Pancreas (tissue), 10 donors: Measurements from ENCODE around the gene USP51. TPM values are rescaled to one million over a fixed set of nuclear protein-coding genes. Genes with fewer than 3 reads are reported as not detected.
A peak's percentile ranks its signal among the peaks of the same experiment; 100 is the strongest.
"Not testable (repeated sequence)": the region's sequence is repeated elsewhere in the genome, so short reads cannot be mapped to it uniquely, and the experiment has no call there.

ENCODE experiments used
- ATAC-seq, 4 donors: fragments of 200-7000 bp; cut with Tn5 transposase; one replicate each; pipeline versions ENCODE4 v1.8.0 to v1.9.1; 2020; ENCODE audit warnings: mild to moderate bottlenecking in 4 of 4, moderate library complexity in 4 of 4
- DNase-seq, 6 donors: peaks; one replicate each; pipeline ENCODE4 v3.0.0-alpha.2; 2020
- FAIRE-seq: peaks from 2 replicates; lab custom pipeline; 2012; peaks lifted over from hg19 to GRCh38; lab: Jason Lieb, UNC
- H3K27ac ChIP-seq, 4 donors: fragments of 200-600 bp; sonication (generic); 1 replicate in 3 of 4; 2 replicates in 1 of 4; pipeline versions ENCODE4 v1.5.0 to v1.8.0; 2020
- H3K27me3 ChIP-seq, 4 donors: fragments of 200-600 bp; one replicate each; pipeline ENCODE4 v1.8.0; 2021
- H3K36me3 ChIP-seq, 3 donors: fragments of 200-600 bp; sonication (generic) in 1 of 3; one replicate each; pipeline versions ENCODE4 v1.5.0 to v1.8.0; 2020 to 2021
- H3K4me1 ChIP-seq, 3 donors: fragments of 200-600 bp; one replicate each; pipeline ENCODE4 v1.8.0; 2021
- H3K4me3 ChIP-seq, 4 donors: fragments of 200-600 bp; sonication (generic) in 2 of 4; one replicate each; pipeline versions ENCODE4 v1.5.0 to v1.8.0; 2020 to 2021
- H3K9me3 ChIP-seq, 4 donors: fragments of 200-600 bp; one replicate each; pipeline ENCODE4 v1.8.0; 2021
- CTCF ChIP-seq, 4 donors: fragments of 200-600 bp; sonication (generic) in 3 of 4; IDR thresholded peaks; one replicate each; pipeline versions ENCODE4 v1.5.0 to v1.8.0; 2021; ENCODE audit warnings: antibody characterized with exemption in 4 of 4
- WGBS, 2 donors: extraction: QIAGEN DNeasy Blood & Tissue Kit; methylation state at CpG; one replicate each; pipeline ENCODE4 v1.1.7; 2013; 5-methylcytosine and 5-hydroxymethylcytosine counted together
- intact Hi-C, 3 donors: fragments of 100-400 bp; cut with DNase I; formaldehyde crosslinking; loops; one replicate each; pipeline versions ENCODE4 v1.11.1 to v1.14.2; 2022
- polyA plus RNA-seq, 2 donors: library from polyadenylated mRNA; stranded (reverse); fragments of 200-250 nt; gene quantifications; one replicate each; pipeline ENCODE4 v1.2.3, GENCODE V29; 2013
- total RNA-seq, 6 donors: library from RNA; stranded (reverse); fragmentation: NEBNext Ultra II Directional in 4 of 6; extraction: Animal tissue kit (Norgen Biotek cat#: 25700) in 4 of 6; gene quantifications; one replicate each; pipeline versions ENCODE4 v1.2.1 to v1.2.4, GENCODE V29; 2021 to 2023
- donor health status: healthy with polysubstance abuse.
- donor health status: DM: no; HTN: no; CAD: no; lungs with moderate emphysema.
- donor health status: DM: no; HTN: no; CAD: no.
- donor health status: control.
- donor health status: control.
- donor health status: Bipolar disorder and iron deficiency.
- donor health status: DM: yes; HTN: yes; CAD: no.
- donor health status: DM: no; HTN: no; CAD: no.
- donor health status: DM: no; HTN: no; CAD: no.
- donor health status: DM: yes; HTN: yes; CAD: no.

The USP51 gene
- total and polyA plus RNA-seq, 8 donors: 0.65 to 2.2 (median 1.3) TPM

DNA sequence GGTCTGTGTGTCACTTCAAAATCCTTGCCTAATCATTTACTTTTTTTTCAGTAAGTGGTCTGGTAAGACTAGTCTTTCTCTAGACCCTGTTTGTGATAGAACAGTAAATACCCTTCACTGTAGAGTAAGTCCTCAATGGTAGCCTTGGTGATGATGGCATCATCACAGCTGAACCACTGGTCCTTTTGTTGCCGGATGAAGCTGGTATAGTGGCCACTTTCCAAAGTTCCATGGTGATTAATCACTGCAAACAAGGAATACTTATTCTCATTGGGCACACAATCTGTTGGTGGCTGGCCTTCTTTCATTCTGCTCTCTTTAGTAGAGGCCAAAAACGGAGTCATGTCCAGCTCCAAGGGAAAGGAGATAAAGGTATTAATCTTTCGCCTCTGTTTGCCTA lies 2.9 kb downstream of the USP51 start:
- ATAC-seq (no peak), FAIRE-seq (no peak), DNase-seq (no peak)
- Histone ChIP-seq H3K36me3 (no peaks in the 10 kb centered on the region), H3K4me3 (no peak overlapping the region), H3K9me3 (no peaks in the 10 kb centered on the region), H3K27me3 (peaks cover 0 to 5% (median 0%) of the 10 kb centered on the region in 4 donors), H3K27ac (no peak overlapping the region), H3K4me1 (no peaks in the 10 kb centered on the region)
- TF ChIP-seq CTCF (IDR thresholded peaks at IDR 0.05): no peak
- WGBS, 2 donors: 25 to 44% methylated on average over 3 of the region's 3 CpGs
- intact Hi-C loops: no loop called here

GRCh38 chrX:55484948-55485347 lies 4.7 kb downstream of the USP51 start:
- intact Hi-C loops: no loop called here
- Histone ChIP-seq H3K27ac (no peak overlapping the region), H3K4me3 (no peak overlapping the region), H3K36me3 (no peaks in the 10 kb centered on the region), H3K4me1 (no peaks in the 10 kb centered on the region), H3K27me3 (peaks cover 0 to 5% (median 0%) of the 10 kb centered on the region in 4 donors), H3K9me3 (no peaks in the 10 kb centered on the region)
- TF ChIP-seq CTCF (IDR thresholded peaks at IDR 0.05): no peak
- no peak for DNase-seq
- no peak for ATAC-seq
- no peak for FAIRE-seq

DNA sequence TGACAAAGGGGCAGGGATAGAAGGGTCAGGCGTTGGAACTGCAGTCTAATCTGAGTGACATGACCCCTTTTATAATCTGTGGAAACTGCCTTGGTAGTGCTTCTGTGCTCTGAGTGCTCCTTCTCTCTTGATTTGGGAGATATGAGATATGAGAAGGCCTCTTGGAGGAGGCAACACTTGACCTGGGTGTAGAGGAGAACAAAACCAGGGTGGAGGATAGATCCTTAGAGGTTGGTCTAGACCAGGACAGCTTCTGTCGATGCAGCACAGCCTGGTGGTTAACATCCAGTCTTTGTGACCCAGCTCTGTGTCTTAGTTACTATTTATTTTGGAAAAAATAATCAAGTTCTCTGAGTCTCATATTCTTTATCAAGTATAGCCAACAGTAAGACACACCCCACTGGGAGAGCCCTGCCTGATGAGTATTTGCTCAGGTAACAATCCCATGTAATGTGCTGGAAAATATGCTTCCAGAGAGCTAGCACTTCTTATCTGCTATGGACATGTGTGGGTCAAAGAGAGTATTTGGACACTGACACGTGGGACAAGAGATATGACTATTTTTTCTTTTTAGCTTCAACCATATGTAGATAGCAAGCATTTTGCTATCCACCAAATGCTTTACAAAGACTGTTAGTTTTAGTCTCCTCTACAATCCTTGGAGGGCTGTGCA lies 9.1 kb downstream of the USP51 start:
- no peak overlapping the region for H3K4me3 ChIP-seq
- DNase-seq: no peak
- FAIRE-seq: no peak
- no peak for ATAC-seq
- 57 to 59% methylated on average over 3 of the region's 3 CpGs for WGBS, 2 donors
- no peaks in the 10 kb centered on the region for H3K36me3 ChIP-seq
- H3K4me1 ChIP-seq: no peaks in the 10 kb centered on the region
- no peaks in the 10 kb centered on the region for H3K9me3 ChIP-seq
- H3K27ac ChIP-seq: no peak overlapping the region
- intact Hi-C loops: no loop called here
- no peak for TF ChIP-seq CTCF (IDR thresholded peaks at IDR 0.05)
- H3K27me3 ChIP-seq: no peaks in the 10 kb centered on the region

- 64 to 78% methylated on average over 4 to 5 of the region's 8 CpGs for WGBS, 2 donors
- H3K36me3 ChIP-seq, ATAC-seq, H3K9me3 ChIP-seq, FAIRE-seq, intact Hi-C loops, H3K27ac ChIP-seq, H3K27me3 ChIP-seq, DNase-seq, H3K4me1 ChIP-seq, H3K4me3 ChIP-seq: not testable (repeated sequence)
These were observed 9.7 kb downstream of the USP51 start for GRCh38 chrX:55479956-55480355.

- H3K27me3 ChIP-seq, H3K27ac ChIP-seq, H3K4me3 ChIP-seq, H3K4me1 ChIP-seq, DNase-seq, H3K9me3 ChIP-seq, ATAC-seq, H3K36me3 ChIP-seq, intact Hi-C loops: not testable (repeated sequence)
- peak; percentile 93 for FAIRE-seq
- WGBS, 2 donors: no CpG with 5 or more reads among the region's 5 CpGs
These were observed 23.9 kb downstream of the USP51 start for GRCh38 chrX:55465791-55466190.

GRCh38 chrX:55465108-55465507 lies 24.5 kb downstream of the USP51 start:
- H3K27me3 ChIP-seq, FAIRE-seq, DNase-seq, intact Hi-C loops, H3K4me1 ChIP-seq, H3K9me3 ChIP-seq, H3K27ac ChIP-seq, H3K36me3 ChIP-seq, H3K4me3 ChIP-seq, ATAC-seq: not testable (repeated sequence)
- WGBS, 2 donors: no CpG with 5 or more reads among the region's 5 CpGs

DNA sequence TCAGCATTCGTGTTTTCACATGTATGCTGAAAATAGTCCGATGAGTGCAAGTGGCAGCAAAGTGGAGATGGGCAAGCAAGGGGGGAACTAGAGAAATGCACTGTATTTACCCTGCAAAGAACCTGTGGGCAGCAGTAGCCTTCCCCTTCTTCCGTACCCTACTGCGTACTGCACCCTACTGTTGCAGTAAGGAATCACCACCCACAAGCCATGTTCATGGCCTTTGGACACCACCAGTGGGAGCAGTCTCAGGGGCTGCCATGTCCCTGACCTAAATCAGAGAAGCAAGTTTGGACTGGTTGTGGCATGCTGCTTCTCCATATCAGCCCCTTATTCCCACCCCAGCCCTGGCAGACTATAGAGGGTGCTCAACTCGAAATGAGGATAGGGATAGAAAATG lies 25.6 kb downstream of the USP51 start:
- not testable (repeated sequence) for FAIRE-seq

GRCh38 chrX:55459926-55460325 lies 29.7 kb downstream of the USP51 start:
- H3K4me3 ChIP-seq, H3K27me3 ChIP-seq, DNase-seq, H3K9me3 ChIP-seq, ATAC-seq, FAIRE-seq, H3K36me3 ChIP-seq, H3K4me1 ChIP-seq, H3K27ac ChIP-seq, intact Hi-C loops: not testable (repeated sequence)
- no CpG with 5 or more reads among the region's 4 CpGs for WGBS, 2 donors

More for the DNA sequence above, 25.6 kb downstream of the USP51 start:
- intact Hi-C loops, DNase-seq, H3K4me3 ChIP-seq, H3K27me3 ChIP-seq, H3K9me3 ChIP-seq, H3K36me3 ChIP-seq, H3K27ac ChIP-seq, H3K4me1 ChIP-seq: not testable (repeated sequence)
- no CpG with 5 or more reads among the region's 5 CpGs for WGBS, 2 donors
- peak in 1 of 4 donors; percentile 21 for ATAC-seq

GRCh38 chrX:55459426-55459825 lies 30.2 kb downstream of the USP51 start:
- FAIRE-seq, DNase-seq, H3K27me3 ChIP-seq, H3K4me1 ChIP-seq, H3K4me3 ChIP-seq, H3K36me3 ChIP-seq, H3K27ac ChIP-seq, H3K9me3 ChIP-seq, ATAC-seq, intact Hi-C loops: not testable (repeated sequence)
- no CpG with 5 or more reads among the region's 5 CpGs for WGBS, 2 donors

DNA sequence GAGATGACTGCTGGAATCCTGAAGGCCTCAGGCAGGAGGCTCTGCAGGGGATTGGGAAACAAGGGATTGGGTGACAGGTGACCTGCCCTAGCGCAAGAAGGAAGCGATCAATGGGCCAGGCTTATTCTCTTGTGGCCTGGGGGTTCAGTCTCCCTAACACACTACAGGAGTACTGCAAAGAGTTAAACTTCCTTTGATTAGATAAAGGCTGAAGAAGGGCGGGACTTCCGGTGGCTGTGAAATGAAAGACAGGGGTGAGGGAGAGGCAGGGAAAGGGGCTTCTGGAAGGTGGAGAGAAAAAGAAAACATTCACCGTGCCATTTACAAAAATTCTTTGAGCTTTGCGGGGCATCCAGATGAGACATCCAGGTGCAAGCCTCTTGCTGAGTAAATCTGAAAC lies 33.9 kb downstream of the USP51 start:
- H3K27ac ChIP-seq, intact Hi-C loops, H3K4me3 ChIP-seq, FAIRE-seq, H3K36me3 ChIP-seq, DNase-seq, H3K27me3 ChIP-seq, H3K9me3 ChIP-seq, ATAC-seq, H3K4me1 ChIP-seq: not testable (repeated sequence)
- WGBS, 2 donors: no CpG with 5 or more reads among the region's 6 CpGs
